Epithelial cell of esophagus (primary cell): ENCODE data around the gene PACS1.
"Not testable (repeated sequence)": the region's sequence is repeated elsewhere in the genome, so short reads cannot be mapped to it uniquely, and the experiment has no call there.

Experiments
- DNase-seq: peaks from one replicate; pipeline ENCODE4 v3.0.0; 2010; ENCODE audit warnings: low read depth
- H3K4me3 ChIP-seq: 2 replicates; pipeline ENCODE4 v1.5.1; 2011; ENCODE audit warnings: mild to moderate bottlenecking, low read length, control low read depth
- CTCF ChIP-seq: IDR thresholded peaks from 2 replicates; pipeline ENCODE4 v1.5.1; 2011; ENCODE audit warnings: low read depth, mild to moderate bottlenecking, low read length, control low read depth, inconsistent platforms; ENCODE audit not compliant: insufficient read depth; ENCODE audit errors: missing control alignments

PACS1 gene

GRCh38 chr11:66069715-66070603 is at the start of gene PACS1:
Gene PACS1, plus strand, starts transcription at chr11:66070272. Its CDS starts 215 bp downstream, at chr11:66070487.
- peak; percentile 65 for DNase-seq
- H3K4me3 ChIP-seq = peak within 1 kb of the TSS; percentile 64
- TF ChIP-seq CTCF = no peak

- no peak for TF ChIP-seq CTCF
- DNase-seq = peak; percentile 74
- no peak overlapping the region for H3K4me3 ChIP-seq
Measured at GRCh38 chr11:66020618-66021357, 49.3 kb upstream of the PACS1 start.

DNA sequence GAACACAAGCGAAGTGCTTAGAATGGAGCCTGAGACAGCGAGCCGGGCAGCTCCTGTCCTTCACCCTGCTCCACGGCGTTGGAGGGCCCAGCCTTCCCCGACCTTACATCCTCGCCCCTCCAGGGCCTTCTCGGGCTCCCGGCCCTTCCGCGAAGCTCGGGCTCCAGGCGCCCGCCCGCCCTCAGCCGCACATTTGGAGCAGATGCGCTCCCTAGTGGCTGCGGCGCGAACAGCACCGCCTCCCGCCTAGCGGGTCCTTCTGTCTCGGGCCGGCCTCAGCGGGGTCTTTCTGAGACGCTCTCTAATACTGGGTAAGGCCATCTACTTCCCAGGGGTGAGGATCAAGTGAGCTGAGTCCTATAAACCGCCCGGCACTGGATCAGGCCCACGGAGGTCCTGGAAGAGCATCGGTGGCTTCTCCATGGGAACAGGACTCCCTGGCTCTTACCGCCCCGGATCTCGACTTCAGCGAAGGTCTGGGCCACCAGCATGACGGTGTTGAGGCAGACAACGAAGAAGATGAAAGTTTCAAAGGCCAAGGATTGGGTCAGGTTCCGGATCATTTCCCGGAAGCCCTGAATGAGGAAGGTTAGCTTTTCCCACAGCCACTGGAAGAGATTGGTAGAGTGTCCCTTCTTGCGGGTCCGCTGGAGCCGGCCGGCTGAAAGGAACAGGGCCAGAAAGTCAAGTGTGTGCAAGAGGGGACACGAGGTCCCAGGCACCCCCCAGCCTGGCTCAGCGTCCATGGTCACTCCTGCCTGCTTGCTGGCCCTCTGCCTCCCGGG is 47.5 kb upstream of the PACS1 start:
- peak; percentile 58 for DNase-seq
- TF ChIP-seq CTCF = peak; percentile 82
- no peak overlapping the region for H3K4me3 ChIP-seq

DNA sequence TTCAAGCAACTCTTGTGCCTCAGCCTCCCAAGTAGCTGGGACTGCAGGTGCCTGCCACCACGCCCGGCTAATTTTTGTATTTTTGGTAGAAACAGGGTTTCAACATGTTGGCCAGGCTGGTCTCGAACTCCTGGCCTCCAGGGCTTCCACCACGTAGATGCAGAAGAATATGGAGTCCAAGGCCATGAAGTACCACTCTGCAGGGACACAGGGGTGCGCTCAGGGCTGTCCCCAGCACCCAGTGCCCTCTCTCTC is 47.0 kb upstream of the PACS1 start:
- not testable (repeated sequence) for H3K4me3 ChIP-seq, DNase-seq

DNA sequence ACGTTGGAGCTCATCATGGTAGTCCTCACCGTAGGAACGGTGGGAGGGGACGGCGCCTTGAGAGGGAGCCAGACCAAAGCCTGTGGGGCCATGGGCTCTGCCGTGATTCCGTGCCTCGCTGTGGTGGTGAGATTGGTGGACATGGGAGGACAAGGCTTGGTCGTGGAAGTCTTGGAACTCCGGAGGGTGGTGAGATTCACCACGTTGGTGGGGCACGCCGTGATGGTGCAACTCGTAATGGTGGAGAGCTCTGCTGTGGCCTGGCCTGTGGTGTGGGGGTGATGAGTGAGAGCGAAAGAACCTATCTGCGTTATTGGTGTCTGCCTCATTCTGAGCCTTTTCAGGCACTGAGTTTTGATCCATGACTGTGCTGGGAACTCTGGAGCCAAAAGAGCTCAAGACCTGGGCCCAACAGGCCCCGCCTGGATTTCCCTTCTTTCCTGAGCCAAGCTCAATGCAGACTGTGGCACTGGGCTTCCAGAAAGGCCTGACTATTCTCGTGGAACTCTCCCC is 44.0 kb upstream of the PACS1 start, which contains the start of gene CATSPER1:
CATSPER1 (minus strand) TSS at position 463 of the 513 bp plus-strand sequence; CDS start at position 363, 100 bp downstream.
- H3K4me3 ChIP-seq = no peak within 1 kb of the TSS
- no peak for TF ChIP-seq CTCF
- DNase-seq = no peak

DNA sequence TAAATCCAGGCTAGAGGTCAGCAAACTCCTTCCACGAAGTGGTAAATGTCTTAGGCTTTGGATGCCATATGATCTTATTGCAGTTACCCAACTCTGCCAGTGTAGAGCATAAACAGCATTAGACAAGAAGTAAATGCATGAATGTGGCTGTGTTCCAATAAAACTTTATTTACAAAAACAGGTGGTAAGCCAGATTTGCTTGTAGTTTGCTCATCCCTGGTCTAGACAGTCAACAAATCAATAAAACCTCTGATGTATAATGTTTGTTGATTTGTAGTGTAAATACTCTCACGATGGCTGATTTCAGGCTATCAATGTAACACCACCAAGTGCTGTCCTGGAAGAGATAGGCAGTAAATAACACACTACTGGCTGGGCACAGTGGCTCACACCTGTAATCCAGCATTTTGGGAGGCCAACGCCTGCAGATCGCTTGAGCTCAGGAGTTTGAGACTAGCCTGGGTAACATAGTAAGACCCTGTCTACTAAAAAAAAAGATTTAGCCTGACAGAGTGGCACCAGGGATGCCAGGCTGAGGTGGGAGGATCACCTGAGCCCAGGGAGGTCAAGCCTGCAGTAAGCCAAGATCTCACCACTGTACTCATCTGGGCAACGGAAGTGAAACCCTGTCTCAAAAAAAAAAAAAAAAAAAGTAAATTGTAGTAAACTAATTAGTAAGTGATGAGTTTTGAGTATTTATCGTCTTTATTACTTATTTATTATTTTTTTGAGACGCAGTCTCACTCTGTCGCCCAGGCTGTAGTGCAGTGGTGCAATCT is 36.9 kb upstream of the PACS1 start:
- no peak for TF ChIP-seq CTCF
- no peak for DNase-seq

More for the DNA sequence above, 36.9 kb upstream of the PACS1 start:
- H3K4me3 ChIP-seq = no peak overlapping the region
